Panc1 (cell line): ENCODE measurements around the gene MAPT. TPM values are rescaled to one million over a fixed set of nuclear protein-coding genes. Genes with fewer than 3 reads are reported as not detected.

Source experiments
- ATAC-seq: fragments of 200-7000 bp; cut with Tn5 transposase; 2 replicates; pipeline ENCODE4 v1.9.1; 2020; ENCODE audit warnings: mild to moderate bottlenecking, moderate library complexity
- BruUV-seq: library from RNA; stranded (reverse); fragments of 400-500 nt; replicated peaks from 2 replicates; lab custom pipeline; 2021; lab: Mats Ljungman, UMichigan
- CTCF ChIA-PET: fragments of 300-600 bp; sonication (Branson Sonifier 250); formaldehyde crosslinking; loops from one replicate; lab custom pipeline; 2022; ENCODE audit warnings: antibody characterized with exemption; lab: Charles Lee
- POLR2A ChIA-PET: fragments of 300-600 bp; sonication (Branson Sonifier 250); formaldehyde crosslinking; loops from one replicate; lab custom pipeline; 2022; ENCODE audit warnings: antibody characterized with exemption; lab: Charles Lee
- DNase-seq: peaks from one replicate; pipeline ENCODE4 v3.0.0-alpha.2; 2010; ENCODE audit warnings: low read depth, low spot score
- H3K27ac ChIP-seq: 2 replicates; pipeline ENCODE4 v1.5.1; 2011; ENCODE audit warnings: mild to moderate bottlenecking, low read length, inconsistent platforms
- H3K27me3 ChIP-seq: fragments of 200-500 bp; sonication (Bioruptor generic); 2 replicates; pipeline ENCODE4 v1.6.0; 2014; ENCODE audit warnings: low read length, inconsistent platforms; ENCODE audit not compliant: control insufficient read depth, insufficient read depth
- H3K36me3 ChIP-seq: fragments of 200-500 bp; sonication (Bioruptor generic); 2 replicates; pipeline ENCODE4 v1.5.1; 2014; ENCODE audit warnings: inconsistent platforms, mild to moderate bottlenecking, low read length, moderate library complexity; ENCODE audit not compliant: control insufficient read depth, insufficient read depth
- H3K4me1 ChIP-seq: 2 replicates; pipeline ENCODE4 v1.5.1; 2011; ENCODE audit warnings: inconsistent platforms, mild to moderate bottlenecking, low read length, moderate library complexity; ENCODE audit not compliant: control insufficient read depth, insufficient read depth
- H3K4me3 ChIP-seq, 2 experiments: 2 replicates each; pipeline ENCODE4 v1.5.1; 2011 to 2012; ENCODE audit warnings: low read depth in 2 of 2, low read length in 2 of 2, mild to moderate bottlenecking in 2 of 2, inconsistent platforms in 1 of 2, moderate library complexity in 1 of 2
- H3K9me3 ChIP-seq: fragments of 200-500 bp; sonication (Bioruptor generic); 2 replicates; pipeline ENCODE4 v1.5.1; 2014; ENCODE audit warnings: low read depth, mild to moderate bottlenecking, inconsistent platforms, low read length, moderate library complexity; ENCODE audit not compliant: control insufficient read depth, insufficient read depth
- POLR2AphosphoS5 ChIP-seq: IDR thresholded peaks from 2 replicates; pipeline ENCODE4 v1.6.1; 2012; ENCODE audit warnings: mild to moderate bottlenecking, low read depth, low read length, moderate library complexity
- SIN3A ChIP-seq: IDR thresholded peaks from 2 replicates; pipeline ENCODE4 v1.6.1; 2012; ENCODE audit warnings: low read depth, mild to moderate bottlenecking, low read length, moderate library complexity, borderline replicate concordance; ENCODE audit not compliant: insufficient read depth
- TCF7L2 ChIP-seq: IDR thresholded peaks from 2 replicates; pipeline ENCODE4 v1.6.1; 2011; ENCODE audit warnings: mild to moderate bottlenecking, low read depth, low read length, inconsistent platforms
- in situ Hi-C: cut with HindIII; loops from 2 replicates; pipeline ENCODE4 v1.10.0; 2016; ENCODE audit warnings: low sequenced_read_pairs, low pct_unique_long_range_greater_than_20kb
- intact Hi-C: fragments of 100-400 bp; cut with micrococcal nuclease; formaldehyde crosslinking; loops from one replicate; pipeline ENCODE4 v1.10.0; 2022; ENCODE audit not compliant: unreplicated experiment
- total RNA-seq: library from RNA; stranded (reverse); gene quantifications from one replicate; pipeline ENCODE4 v1.2.1, GENCODE V29; 2021; ENCODE audit not compliant: unreplicated experiment
- TF ChIP-seq, protein P1 (sequence below): fragments of 450-650 bp; IDR thresholded peaks from 2 replicates; pipeline ENCODE4 v1.5.1; 2017; ENCODE audit warnings: mild to moderate bottlenecking
- TF ChIP-seq, protein P2 (sequence below), 2 experiments: IDR thresholded peaks; 2 replicates each; pipeline ENCODE4 v1.6.1; 2011 to 2012; ENCODE audit warnings: low read depth in 2 of 2, control low read depth in 1 of 2, low read length in 1 of 2, mild to moderate bottlenecking in 1 of 2, moderate library complexity in 1 of 2; ENCODE audit not compliant: insufficient read depth in 1 of 2

Gene MAPT
- total RNA-seq, 1 experiment from 2014 or later, result 0.59 TPM

DNA sequence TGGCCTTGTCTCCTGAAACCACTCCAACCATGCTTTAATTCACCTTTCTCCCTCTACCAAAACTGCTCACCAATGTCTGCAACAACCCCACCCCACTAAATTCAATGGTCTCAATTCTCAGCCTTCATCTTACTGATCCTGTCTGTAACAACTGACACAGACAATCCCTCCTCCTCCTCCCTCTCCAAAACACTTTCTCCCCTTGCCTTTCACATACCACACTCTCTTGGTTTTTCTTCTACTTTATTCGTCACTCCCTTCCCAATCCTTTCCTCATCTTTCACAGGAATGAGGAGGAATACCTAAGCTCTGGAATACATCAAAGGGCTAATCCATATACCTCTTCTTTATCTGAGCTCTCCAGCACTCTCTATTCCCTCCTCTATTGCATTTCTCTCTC lies 170.1 kb downstream of the MAPT start:
- H3K4me1 ChIP-seq, result no peaks in the 10 kb centered on the region
- ChIA-PET CTCF (interaction anchor here (1.1 kb wide), 1 partner anchor 20 kb away, joined by 3 read pairs; no protein-coding TSS in a partner anchor), POLR2A (no interaction called here)
- no TSS peak for BruUV-seq
- TF ChIP-seq, protein P1, sequence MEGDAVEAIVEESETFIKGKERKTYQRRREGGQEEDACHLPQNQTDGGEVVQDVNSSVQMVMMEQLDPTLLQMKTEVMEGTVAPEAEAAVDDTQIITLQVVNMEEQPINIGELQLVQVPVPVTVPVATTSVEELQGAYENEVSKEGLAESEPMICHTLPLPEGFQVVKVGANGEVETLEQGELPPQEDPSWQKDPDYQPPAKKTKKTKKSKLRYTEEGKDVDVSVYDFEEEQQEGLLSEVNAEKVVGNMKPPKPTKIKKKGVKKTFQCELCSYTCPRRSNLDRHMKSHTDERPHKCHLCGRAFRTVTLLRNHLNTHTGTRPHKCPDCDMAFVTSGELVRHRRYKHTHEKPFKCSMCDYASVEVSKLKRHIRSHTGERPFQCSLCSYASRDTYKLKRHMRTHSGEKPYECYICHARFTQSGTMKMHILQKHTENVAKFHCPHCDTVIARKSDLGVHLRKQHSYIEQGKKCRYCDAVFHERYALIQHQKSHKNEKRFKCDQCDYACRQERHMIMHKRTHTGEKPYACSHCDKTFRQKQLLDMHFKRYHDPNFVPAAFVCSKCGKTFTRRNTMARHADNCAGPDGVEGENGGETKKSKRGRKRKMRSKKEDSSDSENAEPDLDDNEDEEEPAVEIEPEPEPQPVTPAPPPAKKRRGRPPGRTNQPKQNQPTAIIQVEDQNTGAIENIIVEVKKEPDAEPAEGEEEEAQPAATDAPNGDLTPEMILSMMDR, result no peak
- no peak for TF ChIP-seq POLR2AphosphoS5
- no peak for TF ChIP-seq SIN3A
- no peak for TF ChIP-seq TCF7L2
- TF ChIP-seq, protein P2, sequence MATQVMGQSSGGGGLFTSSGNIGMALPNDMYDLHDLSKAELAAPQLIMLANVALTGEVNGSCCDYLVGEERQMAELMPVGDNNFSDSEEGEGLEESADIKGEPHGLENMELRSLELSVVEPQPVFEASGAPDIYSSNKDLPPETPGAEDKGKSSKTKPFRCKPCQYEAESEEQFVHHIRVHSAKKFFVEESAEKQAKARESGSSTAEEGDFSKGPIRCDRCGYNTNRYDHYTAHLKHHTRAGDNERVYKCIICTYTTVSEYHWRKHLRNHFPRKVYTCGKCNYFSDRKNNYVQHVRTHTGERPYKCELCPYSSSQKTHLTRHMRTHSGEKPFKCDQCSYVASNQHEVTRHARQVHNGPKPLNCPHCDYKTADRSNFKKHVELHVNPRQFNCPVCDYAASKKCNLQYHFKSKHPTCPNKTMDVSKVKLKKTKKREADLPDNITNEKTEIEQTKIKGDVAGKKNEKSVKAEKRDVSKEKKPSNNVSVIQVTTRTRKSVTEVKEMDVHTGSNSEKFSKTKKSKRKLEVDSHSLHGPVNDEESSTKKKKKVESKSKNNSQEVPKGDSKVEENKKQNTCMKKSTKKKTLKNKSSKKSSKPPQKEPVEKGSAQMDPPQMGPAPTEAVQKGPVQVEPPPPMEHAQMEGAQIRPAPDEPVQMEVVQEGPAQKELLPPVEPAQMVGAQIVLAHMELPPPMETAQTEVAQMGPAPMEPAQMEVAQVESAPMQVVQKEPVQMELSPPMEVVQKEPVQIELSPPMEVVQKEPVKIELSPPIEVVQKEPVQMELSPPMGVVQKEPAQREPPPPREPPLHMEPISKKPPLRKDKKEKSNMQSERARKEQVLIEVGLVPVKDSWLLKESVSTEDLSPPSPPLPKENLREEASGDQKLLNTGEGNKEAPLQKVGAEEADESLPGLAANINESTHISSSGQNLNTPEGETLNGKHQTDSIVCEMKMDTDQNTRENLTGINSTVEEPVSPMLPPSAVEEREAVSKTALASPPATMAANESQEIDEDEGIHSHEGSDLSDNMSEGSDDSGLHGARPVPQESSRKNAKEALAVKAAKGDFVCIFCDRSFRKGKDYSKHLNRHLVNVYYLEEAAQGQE (IDR thresholded peaks at IDR 0.05; ENCODE audit: insufficient read depth in 1 of 2, low read depth in 2 of 2, low read length in 1 of 2), result no peak
- in situ Hi-C loops (no loop called here), intact Hi-C loops (no loop called here)
- H3K4me3 ChIP-seq, result no peak overlapping the region
- H3K9me3 ChIP-seq, result no peaks in the 10 kb centered on the region
- H3K27me3 ChIP-seq, result no peaks in the 10 kb centered on the region
- peaks cover 9% of the 10 kb centered on the region for H3K36me3 ChIP-seq
- DNase-seq (no peak), ATAC-seq (no peak)
- H3K27ac ChIP-seq, result no peak overlapping the region

DNA sequence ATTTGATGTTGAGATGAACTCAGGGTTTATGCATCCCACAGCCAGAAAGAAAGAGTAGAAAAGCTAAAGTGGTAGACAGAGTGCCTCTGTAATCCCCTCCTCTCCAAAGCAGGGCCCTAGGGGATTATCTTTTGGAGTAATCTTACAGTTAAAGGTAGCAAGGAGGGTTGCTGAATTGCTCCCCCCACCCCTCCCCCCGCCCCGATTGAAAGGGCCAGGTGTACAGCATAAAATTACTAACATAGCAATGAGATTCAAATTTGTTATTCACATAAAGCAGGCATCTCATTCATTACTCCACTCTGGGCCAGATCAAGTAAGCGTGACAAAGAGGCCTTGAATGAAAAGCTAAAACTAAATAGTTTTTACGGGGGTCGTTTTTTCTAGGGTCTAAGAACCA lies 177.4 kb downstream of the MAPT start:
- in situ Hi-C loops, result no loop called here
- POLR2A ChIA-PET, result no interaction called here
- no peak for DNase-seq
- Histone ChIP-seq H3K27me3 (no peaks in the 10 kb centered on the region), H3K9me3 (no peaks in the 10 kb centered on the region), H3K27ac (no peak overlapping the region), H3K36me3 (peaks cover 4% of the 10 kb centered on the region; the same call in 1 of the 2 replicates), H3K4me1 (no peaks in the 10 kb centered on the region), H3K4me3 (no peak overlapping the region)
- no TSS peak for BruUV-seq
- ATAC-seq, result no peak
- intact Hi-C loops, result no loop called here
- CTCF ChIA-PET, result no interaction called here
- TF ChIP-seq TCF7L2, result no peak
- TF ChIP-seq SIN3A, result no peak
- no peak for TF ChIP-seq POLR2AphosphoS5
- TF ChIP-seq, protein P1, result no peak
